Middle frontal gyrus (tissue), 1 donor: ENCODE measurements around the gene RHBDF1.
A peak's percentile ranks its signal among the peaks of the same experiment; 100 is the strongest.

Experiments used
- DNase-seq: peaks from one replicate; pipeline ENCODE4 v3.0.0-alpha.2; 2015; ENCODE audit warnings: low spot score; ENCODE audit errors: extremely low spot score

RHBDF1 gene

GRCh38 chr16:92431-93339, 20.3 kb upstream of the RHBDF1 start:
- DNase-seq = no peak

- peak; percentile 66 for DNase-seq
Observed at GRCh38 chr16:91484-91883, 19.1 kb upstream of the RHBDF1 start.

GRCh38 chr16:89391-90302, 17.2 kb upstream of the RHBDF1 start:
- DNase-seq = no peak

GRCh38 chr16:88613-89012, 16.2 kb upstream of the RHBDF1 start:
- no peak for DNase-seq

- DNase-seq = no peak
Observed at GRCh38 chr16:86483-86952, 14.1 kb upstream of the RHBDF1 start.

GRCh38 chr16:85865-86264, 13.4 kb upstream of the RHBDF1 start:
- no peak for DNase-seq

DNA sequence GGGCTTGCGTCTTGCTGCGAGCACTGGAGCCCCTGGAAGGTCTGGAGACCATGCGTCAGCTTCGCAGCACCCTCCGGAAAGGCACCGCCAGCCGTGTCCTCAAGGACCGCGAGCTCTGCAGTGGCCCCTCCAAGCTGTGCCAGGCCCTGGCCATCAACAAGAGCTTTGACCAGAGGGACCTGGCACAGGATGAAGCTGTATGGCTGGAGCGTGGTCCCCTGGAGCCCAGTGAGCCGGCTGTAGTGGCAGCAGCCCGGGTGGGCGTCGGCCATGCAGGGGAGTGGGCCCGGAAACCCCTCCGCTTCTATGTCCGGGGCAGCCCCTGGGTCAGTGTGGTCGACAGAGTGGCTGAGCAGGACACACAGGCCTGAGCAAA, 13.0 kb upstream of the RHBDF1 start:
- DNase-seq = no peak

GRCh38 chr16:84718-85406, 12.4 kb upstream of the RHBDF1 start:
- no peak for DNase-seq

DNA sequence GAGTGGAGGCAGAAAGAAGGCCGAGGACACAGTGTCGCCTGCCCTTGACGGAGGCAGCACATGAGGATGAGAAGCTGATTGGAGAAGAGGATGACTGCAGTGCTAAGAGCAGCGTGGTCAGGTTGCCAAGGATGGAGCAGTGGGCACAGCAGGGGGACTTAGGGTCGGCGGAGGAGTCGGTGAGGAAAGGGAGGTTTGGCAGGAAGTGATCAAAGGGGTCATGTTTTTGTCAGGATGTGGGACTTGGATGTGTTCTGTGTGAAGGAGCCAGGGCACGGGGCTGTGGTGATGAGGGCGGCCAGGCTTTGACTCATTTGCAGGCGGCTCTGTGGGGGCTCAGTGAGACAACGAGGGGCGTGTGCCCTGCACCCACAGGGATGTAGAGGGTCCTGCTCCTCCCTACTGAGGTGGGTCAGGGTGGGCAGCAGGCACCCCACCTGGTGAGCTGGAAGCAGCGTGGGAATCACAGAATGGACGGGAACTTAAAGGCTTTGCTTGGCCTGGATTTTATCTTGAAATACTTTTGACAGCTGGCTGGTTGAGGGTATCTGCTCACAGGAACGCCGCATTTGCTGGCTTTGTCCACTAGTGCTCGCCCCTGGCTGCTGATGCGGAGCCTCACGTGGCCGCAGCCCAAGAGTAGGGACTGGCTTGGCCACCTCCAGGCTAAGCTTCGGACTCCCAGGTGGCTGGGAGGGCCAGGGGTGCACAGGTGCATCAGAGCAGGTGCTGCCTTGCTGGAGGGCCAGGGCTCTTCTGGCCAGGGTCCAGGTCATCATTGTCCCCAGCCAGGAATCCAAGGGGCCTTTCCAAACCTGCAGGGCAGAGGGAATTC, 11.6 kb upstream of the RHBDF1 start:
- no peak for DNase-seq

DNA sequence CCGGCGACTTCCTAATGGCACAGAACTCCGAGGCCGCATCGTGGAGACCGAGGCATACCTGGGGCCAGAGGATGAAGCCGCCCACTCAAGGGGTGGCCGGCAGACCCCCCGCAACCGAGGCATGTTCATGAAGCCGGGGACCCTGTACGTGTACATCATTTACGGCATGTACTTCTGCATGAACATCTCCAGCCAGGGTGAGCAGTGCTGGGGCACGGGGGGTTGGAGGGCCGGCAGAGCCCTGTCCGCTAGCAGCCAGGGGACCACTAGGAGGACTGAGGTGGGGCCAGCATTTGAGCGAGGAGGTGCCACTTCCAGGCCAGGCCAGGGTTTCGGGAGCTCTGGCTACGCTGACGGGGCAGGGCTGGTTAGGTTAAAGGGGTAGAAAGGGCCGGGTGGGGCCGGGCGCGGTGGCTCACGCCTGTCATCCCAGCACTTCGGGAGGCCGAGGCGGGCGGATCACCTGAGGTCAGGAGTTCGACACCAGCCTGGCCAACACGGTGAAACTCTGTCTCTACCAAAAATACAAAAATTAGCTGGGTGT, 10.7 kb upstream of the RHBDF1 start:
- no peak for DNase-seq

GRCh38 chr16:79151-80054, 7.0 kb upstream of the RHBDF1 start:
- DNase-seq = no peak

GRCh38 chr16:78444-79150, 6.2 kb upstream of the RHBDF1 start:
- DNase-seq = no peak

- no peak for DNase-seq
Observed at GRCh38 chr16:77807-78443, 5.5 kb upstream of the RHBDF1 start, which contains the start of gene MPG. Gene MPG (plus strand): TSS chr16:78225. CDS start chr16:78310, 85 bp downstream.

DNA sequence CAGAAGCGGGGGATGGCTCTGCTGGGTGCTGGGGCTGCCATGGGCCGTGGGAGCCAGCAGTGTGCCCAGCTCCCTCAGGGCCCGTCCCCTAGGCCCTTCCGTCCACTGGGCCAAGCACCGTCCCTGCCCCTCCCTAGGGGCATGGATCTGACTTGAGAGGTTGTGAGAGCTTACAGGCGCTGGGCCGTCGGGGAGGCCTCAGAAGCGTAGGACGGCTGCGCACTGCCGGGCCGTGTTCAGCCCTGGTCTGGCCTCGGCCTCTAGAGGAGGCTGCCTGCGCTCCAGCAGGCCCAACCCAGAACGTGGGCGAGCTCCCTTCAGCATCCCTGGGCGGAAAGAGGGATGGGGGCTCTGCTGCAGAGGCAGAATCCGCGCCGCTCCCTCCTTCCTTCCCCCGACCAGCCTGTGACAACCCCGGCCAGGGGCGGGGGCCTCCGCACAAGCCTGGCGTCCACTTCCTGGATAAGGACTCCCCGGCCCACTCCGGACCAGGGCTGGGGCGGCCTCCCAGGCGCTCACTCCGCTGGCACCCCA, 4.9 kb upstream of the RHBDF1 start:
- no peak for DNase-seq

GRCh38 chr16:76535-77272, 4.3 kb upstream of the RHBDF1 start:
- no peak for DNase-seq

- DNase-seq = no peak
Observed at GRCh38 chr16:75580-76501, 3.4 kb upstream of the RHBDF1 start.
